ENCODE measurements around the gene SKAP1.

- TF ChIP-seq CTCF (conservative IDR thresholded peaks at IDR 0.05), result no peak
- TF ChIP-seq ZFX (IDR thresholded peaks at IDR 0.05), result no peak
Observed at GRCh38 chr17:48177816-48178215, 252.2 kb downstream of the SKAP1 start.

All from C4-2B (cell line).